ENCODE results near the gene MAP7D1. TPM values are rescaled to one million over a fixed set of nuclear protein-coding genes. Genes with fewer than 3 reads are reported as not detected.
A peak's percentile ranks its signal among the peaks of the same experiment; 100 is the strongest.

Gene MAP7D1
- total RNA-seq, 1 donor from 2014 or later, result 166 TPM

DNA sequence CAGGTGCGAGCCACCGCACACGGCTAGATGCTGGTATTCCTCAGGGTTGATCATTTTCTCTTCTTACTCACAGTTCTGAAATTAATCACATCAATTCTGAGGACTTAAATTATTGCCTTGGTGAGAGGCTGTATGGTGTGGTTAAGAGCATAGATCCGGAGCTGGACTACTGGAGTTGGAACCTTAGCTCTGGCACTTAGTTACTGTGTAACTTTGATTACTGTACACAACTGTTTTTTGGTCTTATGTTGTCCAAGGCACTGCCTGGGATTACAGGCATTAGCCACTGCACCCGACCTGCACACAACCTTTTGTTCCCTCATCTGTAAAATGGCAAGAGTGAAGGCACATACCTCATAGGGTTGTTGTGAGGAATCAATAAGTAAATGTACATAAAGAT, 42.7 kb downstream of the MAP7D1 start:
- H3K9me3 Mint-ChIP-seq, result no peaks in the 10 kb centered on the region
- H3K27ac Mint-ChIP-seq (ENCODE audit: unreplicated experiment), result no peak overlapping the region
- TF ChIP-seq, protein P1, sequence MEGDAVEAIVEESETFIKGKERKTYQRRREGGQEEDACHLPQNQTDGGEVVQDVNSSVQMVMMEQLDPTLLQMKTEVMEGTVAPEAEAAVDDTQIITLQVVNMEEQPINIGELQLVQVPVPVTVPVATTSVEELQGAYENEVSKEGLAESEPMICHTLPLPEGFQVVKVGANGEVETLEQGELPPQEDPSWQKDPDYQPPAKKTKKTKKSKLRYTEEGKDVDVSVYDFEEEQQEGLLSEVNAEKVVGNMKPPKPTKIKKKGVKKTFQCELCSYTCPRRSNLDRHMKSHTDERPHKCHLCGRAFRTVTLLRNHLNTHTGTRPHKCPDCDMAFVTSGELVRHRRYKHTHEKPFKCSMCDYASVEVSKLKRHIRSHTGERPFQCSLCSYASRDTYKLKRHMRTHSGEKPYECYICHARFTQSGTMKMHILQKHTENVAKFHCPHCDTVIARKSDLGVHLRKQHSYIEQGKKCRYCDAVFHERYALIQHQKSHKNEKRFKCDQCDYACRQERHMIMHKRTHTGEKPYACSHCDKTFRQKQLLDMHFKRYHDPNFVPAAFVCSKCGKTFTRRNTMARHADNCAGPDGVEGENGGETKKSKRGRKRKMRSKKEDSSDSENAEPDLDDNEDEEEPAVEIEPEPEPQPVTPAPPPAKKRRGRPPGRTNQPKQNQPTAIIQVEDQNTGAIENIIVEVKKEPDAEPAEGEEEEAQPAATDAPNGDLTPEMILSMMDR (conservative IDR thresholded peaks at IDR 0.05), result no peak
- H3K4me1 Mint-ChIP-seq, result peaks cover 17% of the 10 kb centered on the region
- no peaks in the 10 kb centered on the region for H3K27me3 Mint-ChIP-seq (ENCODE audit: low read depth)
- no peak for DNase-seq (ENCODE audit: low read depth, low spot score)
- H3K4me3 Mint-ChIP-seq, result no peak overlapping the region
- no peaks in the 10 kb centered on the region for H3K36me3 Mint-ChIP-seq (ENCODE audit: low read depth)

DNA sequence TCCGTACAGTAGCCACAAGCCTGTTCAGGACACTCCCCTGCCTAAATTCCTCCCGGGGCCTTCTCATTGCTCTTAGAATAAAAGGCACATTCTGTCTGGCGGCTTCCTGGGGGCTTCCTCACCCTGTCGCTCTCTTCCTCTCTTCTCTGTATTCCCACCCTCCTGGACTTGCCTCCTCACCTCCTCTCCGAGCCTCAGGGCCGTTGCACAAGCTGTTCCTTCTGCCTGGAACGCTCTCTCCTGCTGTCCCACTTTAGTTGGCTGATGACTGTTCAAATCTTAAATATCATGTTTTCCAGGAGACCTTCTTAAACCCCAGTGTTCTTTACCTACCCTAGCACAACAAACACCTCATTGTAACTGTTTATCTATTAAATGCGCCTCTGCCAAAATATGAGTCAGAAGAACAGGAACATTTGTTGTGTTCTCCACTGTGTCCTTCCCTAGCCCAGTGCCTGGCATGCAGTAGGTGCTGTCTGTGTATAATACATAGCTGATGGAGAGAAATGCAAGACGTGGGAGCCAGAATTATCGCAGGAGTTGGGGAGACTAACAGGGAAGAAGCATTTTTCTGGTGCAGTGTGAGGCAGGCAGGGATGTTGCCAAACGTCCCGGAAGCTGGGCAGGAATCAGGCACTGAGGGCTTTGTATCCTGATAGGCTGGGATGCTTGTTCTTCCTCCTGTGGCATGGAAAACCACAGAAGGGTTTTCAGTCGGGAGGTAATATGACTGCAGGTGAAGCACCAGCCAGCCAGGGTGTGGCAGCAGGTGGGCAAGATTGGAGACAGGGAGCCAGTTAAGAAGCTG, 44.2 kb downstream of the MAP7D1 start:
- Mint-ChIP-seq H3K4me3 (no peak overlapping the region), H3K36me3 (ENCODE audit: low read depth) (no peaks in the 10 kb centered on the region), H3K27ac (ENCODE audit: unreplicated experiment) (no peak overlapping the region), H3K4me1 (peaks cover 26% of the 10 kb centered on the region), H3K27me3 (ENCODE audit: low read depth) (no peaks in the 10 kb centered on the region), H3K9me3 (no peaks in the 10 kb centered on the region)
- TF ChIP-seq, protein P1 (conservative IDR thresholded peaks at IDR 0.05), result no peak
- no peak for DNase-seq (ENCODE audit: low read depth, low spot score)

DNA sequence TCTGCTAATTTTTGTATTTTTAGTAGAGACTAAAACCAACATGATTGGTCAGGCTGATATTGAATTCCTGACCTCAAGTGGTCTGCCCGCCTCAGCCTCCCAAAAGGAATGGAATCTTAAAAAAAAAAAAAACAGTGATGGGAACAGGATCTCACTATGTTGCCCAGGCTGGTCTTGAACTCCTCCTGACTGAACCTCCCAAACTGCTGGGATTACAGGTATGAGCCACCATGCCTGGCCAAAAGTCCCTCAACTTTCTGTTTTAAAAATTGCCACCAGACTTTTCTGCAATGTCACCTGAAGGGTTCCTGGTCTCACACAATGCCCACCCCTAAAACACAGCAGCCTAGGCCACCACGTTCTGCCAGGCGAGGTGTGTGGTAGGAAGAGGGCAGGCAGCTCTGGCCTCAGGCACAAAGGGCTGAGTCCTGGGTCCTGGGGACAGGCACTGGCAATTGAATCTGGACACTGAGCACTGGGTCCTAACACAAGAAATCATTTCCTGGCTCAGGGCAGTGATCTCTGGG, 47.1 kb downstream of the MAP7D1 start:
- DNase-seq (ENCODE audit: low read depth, low spot score), result no peak
- TF ChIP-seq, protein P1 (conservative IDR thresholded peaks at IDR 0.05), result no peak
- no peaks in the 10 kb centered on the region for H3K9me3 Mint-ChIP-seq
- H3K27me3 Mint-ChIP-seq (ENCODE audit: low read depth), result no peaks in the 10 kb centered on the region
- H3K36me3 Mint-ChIP-seq (ENCODE audit: low read depth), result no peaks in the 10 kb centered on the region
- no peak overlapping the region for H3K4me3 Mint-ChIP-seq
- peaks cover 21% of the 10 kb centered on the region for H3K4me1 Mint-ChIP-seq
- peak overlapping the region; percentile 35 for H3K27ac Mint-ChIP-seq (ENCODE audit: unreplicated experiment)

DNA sequence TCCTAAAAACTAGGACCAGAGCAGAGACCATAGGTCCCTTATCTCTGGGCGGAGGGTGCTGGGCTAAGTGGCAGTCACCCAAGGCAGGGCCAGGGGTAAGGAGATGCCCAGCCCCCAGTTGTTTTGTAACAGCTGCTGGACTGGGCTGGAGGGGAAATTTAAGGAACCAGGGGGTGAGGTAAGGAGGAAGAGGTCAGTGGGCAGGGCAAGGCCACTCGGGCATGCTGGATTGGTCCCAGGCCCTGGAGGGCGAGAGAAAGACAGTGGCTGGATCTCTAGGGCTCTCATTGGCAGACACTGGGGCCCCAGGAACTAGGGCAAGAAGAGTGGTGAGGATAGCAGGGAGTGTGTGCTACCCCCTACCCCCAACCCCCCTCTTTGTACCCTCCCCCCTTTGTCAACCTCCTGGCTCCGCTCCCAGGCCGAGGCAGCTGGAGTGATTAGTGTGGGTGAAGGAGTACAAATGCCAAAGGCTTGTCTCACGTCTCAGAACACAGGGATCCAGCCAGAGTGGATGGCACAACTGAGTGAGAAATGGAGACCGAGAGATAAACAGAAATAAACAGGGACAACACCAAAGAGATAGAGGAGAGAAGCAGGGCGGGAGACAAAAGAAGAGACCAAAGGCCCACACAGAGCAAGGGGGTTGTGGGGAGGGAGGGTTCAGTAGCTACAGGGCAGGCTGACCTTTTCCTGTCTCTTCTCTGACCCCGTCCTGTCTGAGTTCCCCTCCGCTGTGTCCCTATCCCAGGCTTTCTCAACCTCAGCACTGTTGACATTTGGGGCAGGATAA, 47.8 kb downstream of the MAP7D1 start:
- peaks cover 21% of the 10 kb centered on the region for H3K4me1 Mint-ChIP-seq
- no peak for DNase-seq (ENCODE audit: low read depth, low spot score)
- TF ChIP-seq, protein P1 (conservative IDR thresholded peaks at IDR 0.05), result no peak
- H3K9me3 Mint-ChIP-seq, result no peaks in the 10 kb centered on the region
- no peak overlapping the region for H3K4me3 Mint-ChIP-seq
- no peaks in the 10 kb centered on the region for H3K36me3 Mint-ChIP-seq (ENCODE audit: low read depth)
- peak overlapping the region; percentile 35 for H3K27ac Mint-ChIP-seq (ENCODE audit: unreplicated experiment)
- H3K27me3 Mint-ChIP-seq (ENCODE audit: low read depth), result no peaks in the 10 kb centered on the region

DNA sequence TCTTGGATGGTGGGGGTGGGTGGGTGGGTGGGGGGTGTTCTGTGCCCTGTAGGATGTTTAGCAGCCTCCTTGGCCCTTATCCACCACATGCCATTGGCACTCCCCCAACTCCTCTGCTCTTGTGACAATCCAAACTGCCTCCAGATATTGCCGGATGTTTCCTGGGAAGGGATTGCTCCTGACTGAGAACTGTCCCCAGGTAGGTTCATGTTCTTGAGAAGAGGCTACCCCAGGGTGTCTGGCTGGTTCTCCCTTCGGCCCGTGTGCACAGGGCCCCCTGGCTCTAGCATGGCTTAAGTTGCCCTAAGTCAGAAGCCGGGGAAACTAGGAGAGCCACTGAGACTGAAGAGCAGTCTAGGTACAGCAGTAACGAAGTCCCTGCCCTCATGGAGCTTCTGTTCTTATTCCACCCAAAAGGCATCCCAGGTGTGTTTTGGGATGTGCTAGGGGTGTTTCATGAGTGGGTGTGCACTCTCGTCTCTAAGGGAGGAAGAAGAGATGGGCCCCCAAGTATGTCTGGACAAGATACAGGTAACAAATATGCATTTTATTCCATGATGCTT, 48.5 kb downstream of the MAP7D1 start:
- H3K36me3 Mint-ChIP-seq (ENCODE audit: low read depth), result no peaks in the 10 kb centered on the region
- H3K27ac Mint-ChIP-seq (ENCODE audit: unreplicated experiment), result no peak overlapping the region
- H3K4me1 Mint-ChIP-seq, result peaks cover 21% of the 10 kb centered on the region
- H3K27me3 Mint-ChIP-seq (ENCODE audit: low read depth), result no peaks in the 10 kb centered on the region
- no peaks in the 10 kb centered on the region for H3K9me3 Mint-ChIP-seq
- DNase-seq (ENCODE audit: low read depth, low spot score), result no peak
- TF ChIP-seq, protein P1 (conservative IDR thresholded peaks at IDR 0.05), result no peak
- no peak overlapping the region for H3K4me3 Mint-ChIP-seq

Measured in neural crest cell (in vitro differentiated cells).